HepG2 (cell line): ENCODE results near the gene PPM1M. TPM values are rescaled to one million over a fixed set of nuclear protein-coding genes. Genes with fewer than 3 reads are reported as not detected.

Experiments used
- CCDC6 ChIP-seq: sonication (generic); formaldehyde crosslinking; IDR thresholded peaks from 2 replicates; pipeline ENCODE4 v1.8.1; 2022; ENCODE audit warnings: mild to moderate bottlenecking, missing genetic modification reagents, moderate library complexity
- CEBPG ChIP-seq: IDR thresholded peaks from 2 replicates; pipeline ENCODE4 v1.6.1; 2016
- HOXD1 ChIP-seq: sonication (generic); formaldehyde crosslinking; IDR thresholded peaks from 2 replicates; pipeline ENCODE4 v1.5.0; 2020; ENCODE audit warnings: missing genetic modification reagents
- ISL2 ChIP-seq: sonication (generic); formaldehyde crosslinking; IDR thresholded peaks from 2 replicates; pipeline ENCODE4 v1.5.0; 2020; ENCODE audit warnings: missing genetic modification reagents
- MED1 ChIP-seq: sonication (generic); formaldehyde crosslinking; IDR thresholded peaks from 2 replicates; pipeline ENCODE4 v1.4.0; 2020; ENCODE audit warnings: missing genetic modification reagents
- MED13 ChIP-seq: sonication (generic); formaldehyde crosslinking; IDR thresholded peaks from 2 replicates; pipeline ENCODE4 v1.5.0; 2020; ENCODE audit warnings: missing genetic modification reagents
- NFE2L1 ChIP-seq: sonication (generic); formaldehyde crosslinking; IDR thresholded peaks from 2 replicates; pipeline ENCODE4 v1.4.0; 2020; ENCODE audit warnings: missing genetic modification reagents, mild to moderate bottlenecking, borderline replicate concordance
- NFKB2 ChIP-seq: sonication (generic); formaldehyde crosslinking; IDR thresholded peaks from 2 replicates; pipeline ENCODE4 v1.4.0; 2020; ENCODE audit warnings: missing genetic modification reagents, borderline replicate concordance
- NFYB ChIP-seq: sonication (generic); formaldehyde crosslinking; IDR thresholded peaks from 2 replicates; pipeline ENCODE4 v1.4.0; 2020; ENCODE audit warnings: missing genetic modification reagents
- SIN3A ChIP-seq: IDR thresholded peaks from 2 replicates; pipeline ENCODE4 v1.6.1; 2011; ENCODE audit warnings: low read depth, mild to moderate bottlenecking, control low read depth, low read length, borderline replicate concordance
- SIX1 ChIP-seq: sonication (generic); formaldehyde crosslinking; IDR thresholded peaks from 2 replicates; pipeline ENCODE4 v1.4.0; 2020; ENCODE audit warnings: missing genetic modification reagents, borderline replicate concordance
- TRIM22 ChIP-seq: fragments of 450-650 bp; IDR thresholded peaks from 2 replicates; pipeline ENCODE4 v1.6.1; 2017
- ZFP62 ChIP-seq: sonication (generic); formaldehyde crosslinking; IDR thresholded peaks from 2 replicates; pipeline ENCODE4 v1.4.0; 2020; ENCODE audit warnings: missing genetic modification reagents
- ZMYM3 ChIP-seq: sonication (generic); formaldehyde crosslinking; IDR thresholded peaks from 2 replicates; pipeline ENCODE4 v1.5.1; 2020; ENCODE audit warnings: mild to moderate bottlenecking, missing genetic modification reagents
- ZNF367 ChIP-seq: sonication (generic); formaldehyde crosslinking; IDR thresholded peaks from 2 replicates; pipeline ENCODE4 v1.4.0; 2020; ENCODE audit warnings: missing genetic modification reagents, borderline replicate concordance
- ZNF510 ChIP-seq: sonication (generic); formaldehyde crosslinking; IDR thresholded peaks from 2 replicates; pipeline ENCODE4 v1.4.0; 2020; ENCODE audit warnings: low read depth, mild to moderate bottlenecking, missing genetic modification reagents
- ZNF773 ChIP-seq: sonication (generic); formaldehyde crosslinking; IDR thresholded peaks from 2 replicates; pipeline ENCODE4 v1.4.0; 2020; ENCODE audit warnings: missing genetic modification reagents, borderline replicate concordance
- polyA plus RNA-seq, 8 experiments: library from polyadenylated mRNA; depleted of rRNA in 3 of 8; stranded (reverse) in 7 of 8; unstranded in 1 of 8; fragments of >200 nt; fragmentation: Illumina TruSeq in 4 of 8; extraction: Trizol in 4 of 8; gene quantifications; 2 replicates each; pipeline versions ENCODE4 v1.2.1 to v1.2.3, GENCODE V29; 2011 to 2016; ENCODE audit warnings: low read depth in 4 of 8, missing spikeins in 1 of 8, mixed read lengths in 1 of 8; ENCODE audit not compliant: insufficient read depth in 1 of 8
- total RNA-seq, 5 experiments: library from RNA; depleted of rRNA; stranded (reverse); fragments of >200 nt; fragmentation: Illumina TruSeq; extraction: Trizol; gene quantifications; 2 replicates each; pipeline ENCODE4 v1.2.3, GENCODE V29; 2016; ENCODE audit warnings: low read depth in 1 of 5
- TF ChIP-seq, protein P1 (sequence below): sonication (generic); formaldehyde crosslinking; IDR thresholded peaks from 2 replicates; pipeline ENCODE4 v1.4.0; 2020; ENCODE audit warnings: missing genetic modification reagents
- TF ChIP-seq, protein P2 (sequence below): IDR thresholded peaks from 2 replicates; pipeline ENCODE4 v1.6.1; 2018; ENCODE audit warnings: missing genetic modification reagents, mild to moderate bottlenecking, missing compliant biosample characterization

The PPM1M gene
- total and polyA plus RNA-seq, 2 of the 13 experiments (the other 11 are each of a cell fraction or from before 2014, with no cell fraction given) = 2.5 to 5.9 TPM

GRCh38 chr3:52245322-52246263 is at the start of gene PPM1M (continued):
- TF ChIP-seq NFYB (no peak), ZMYM3 (CRISPR knock-in tag) (peak; percentile 72; the same call in 1 of the 2 replicates), MED1 (CRISPR knock-in tag) (0 out of 2 replicates have a peak, but pooled peaks have one; percentile 36), MED13 (CRISPR knock-in tag) (0 out of 2 replicates have a peak, but pooled peaks have one; percentile 36), ZNF510 (no peak), ZNF773 (CRISPR knock-in tag) (peak; percentile 92; the same call in 1 of the 2 replicates), HOXD1 (CRISPR knock-in tag) (0 out of 2 replicates have a peak, but pooled peaks have one; percentile 16), TRIM22 (no peak), NFKB2 (CRISPR knock-in tag) (peak; percentile 61; the same call in 1 of the 2 replicates), NFE2L1 (no peak), CEBPG (no peak), SIN3A (0 out of 2 replicates have a peak, but pooled peaks have one; percentile 28), ZFP62 (CRISPR knock-in tag) (no peak), ISL2 (CRISPR knock-in tag) (no peak), ZNF367 (CRISPR knock-in tag) (no peak), SIX1 (CRISPR knock-in tag) (no peak), CCDC6 (CRISPR knock-in tag) (peak; percentile 63; the same call in 1 of the 2 replicates)
- TF ChIP-seq, protein P1, sequence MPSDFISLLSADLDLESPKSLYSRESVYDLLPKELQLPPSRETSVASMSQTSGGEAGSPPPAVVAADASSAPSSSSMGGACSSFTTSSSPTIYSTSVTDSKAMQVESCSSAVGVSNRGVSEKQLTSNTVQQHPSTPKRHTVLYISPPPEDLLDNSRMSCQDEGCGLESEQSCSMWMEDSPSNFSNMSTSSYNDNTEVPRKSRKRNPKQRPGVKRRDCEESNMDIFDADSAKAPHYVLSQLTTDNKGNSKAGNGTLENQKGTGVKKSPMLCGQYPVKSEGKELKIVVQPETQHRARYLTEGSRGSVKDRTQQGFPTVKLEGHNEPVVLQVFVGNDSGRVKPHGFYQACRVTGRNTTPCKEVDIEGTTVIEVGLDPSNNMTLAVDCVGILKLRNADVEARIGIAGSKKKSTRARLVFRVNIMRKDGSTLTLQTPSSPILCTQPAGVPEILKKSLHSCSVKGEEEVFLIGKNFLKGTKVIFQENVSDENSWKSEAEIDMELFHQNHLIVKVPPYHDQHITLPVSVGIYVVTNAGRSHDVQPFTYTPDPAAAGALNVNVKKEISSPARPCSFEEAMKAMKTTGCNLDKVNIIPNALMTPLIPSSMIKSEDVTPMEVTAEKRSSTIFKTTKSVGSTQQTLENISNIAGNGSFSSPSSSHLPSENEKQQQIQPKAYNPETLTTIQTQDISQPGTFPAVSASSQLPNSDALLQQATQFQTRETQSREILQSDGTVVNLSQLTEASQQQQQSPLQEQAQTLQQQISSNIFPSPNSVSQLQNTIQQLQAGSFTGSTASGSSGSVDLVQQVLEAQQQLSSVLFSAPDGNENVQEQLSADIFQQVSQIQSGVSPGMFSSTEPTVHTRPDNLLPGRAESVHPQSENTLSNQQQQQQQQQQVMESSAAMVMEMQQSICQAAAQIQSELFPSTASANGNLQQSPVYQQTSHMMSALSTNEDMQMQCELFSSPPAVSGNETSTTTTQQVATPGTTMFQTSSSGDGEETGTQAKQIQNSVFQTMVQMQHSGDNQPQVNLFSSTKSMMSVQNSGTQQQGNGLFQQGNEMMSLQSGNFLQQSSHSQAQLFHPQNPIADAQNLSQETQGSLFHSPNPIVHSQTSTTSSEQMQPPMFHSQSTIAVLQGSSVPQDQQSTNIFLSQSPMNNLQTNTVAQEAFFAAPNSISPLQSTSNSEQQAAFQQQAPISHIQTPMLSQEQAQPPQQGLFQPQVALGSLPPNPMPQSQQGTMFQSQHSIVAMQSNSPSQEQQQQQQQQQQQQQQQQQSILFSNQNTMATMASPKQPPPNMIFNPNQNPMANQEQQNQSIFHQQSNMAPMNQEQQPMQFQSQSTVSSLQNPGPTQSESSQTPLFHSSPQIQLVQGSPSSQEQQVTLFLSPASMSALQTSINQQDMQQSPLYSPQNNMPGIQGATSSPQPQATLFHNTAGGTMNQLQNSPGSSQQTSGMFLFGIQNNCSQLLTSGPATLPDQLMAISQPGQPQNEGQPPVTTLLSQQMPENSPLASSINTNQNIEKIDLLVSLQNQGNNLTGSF (CRISPR knock-in tag) = peak; percentile 90
- TF ChIP-seq, protein P2, sequence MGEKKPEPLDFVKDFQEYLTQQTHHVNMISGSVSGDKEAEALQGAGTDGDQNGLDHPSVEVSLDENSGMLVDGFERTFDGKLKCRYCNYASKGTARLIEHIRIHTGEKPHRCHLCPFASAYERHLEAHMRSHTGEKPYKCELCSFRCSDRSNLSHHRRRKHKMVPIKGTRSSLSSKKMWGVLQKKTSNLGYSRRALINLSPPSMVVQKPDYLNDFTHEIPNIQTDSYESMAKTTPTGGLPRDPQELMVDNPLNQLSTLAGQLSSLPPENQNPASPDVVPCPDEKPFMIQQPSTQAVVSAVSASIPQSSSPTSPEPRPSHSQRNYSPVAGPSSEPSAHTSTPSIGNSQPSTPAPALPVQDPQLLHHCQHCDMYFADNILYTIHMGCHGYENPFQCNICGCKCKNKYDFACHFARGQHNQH (CRISPR knock-in tag) = peak; percentile 36; the same call in 1 of the 2 replicates
